Tibial nerve (tissue), 4 donors: Measurements from ENCODE around the gene ZNF148. TPM values are rescaled to one million over a fixed set of nuclear protein-coding genes. Genes with fewer than 3 reads are reported as not detected.

Experiments used
- DNase-seq, 2 donors: peaks; one replicate each; pipeline ENCODE4 v3.0.0-alpha.2; 2019; ENCODE audit warnings: low spot score in 2 of 2
- H3K27ac ChIP-seq, 4 donors: fragments of 200-600 bp; sonication (generic) in 3 of 4; one replicate each; pipeline ENCODE4 v1.5.1; 2017 to 2019; ENCODE audit warnings: mild to moderate bottlenecking in 1 of 4
- H3K27me3 ChIP-seq, 2 donors: fragments of 200-600 bp; sonication (generic) in 1 of 2; one replicate each; pipeline versions ENCODE4 v1.5.1 to v1.6.0; 2017 to 2019
- H3K36me3 ChIP-seq, 3 donors: fragments of 200-600 bp; sonication (generic); one replicate each; pipeline ENCODE4 v1.5.1; 2018 to 2019
- H3K4me1 ChIP-seq, 4 donors: fragments of 200-600 bp; sonication (generic) in 3 of 4; one replicate each; pipeline ENCODE4 v1.5.1; 2017 to 2019
- H3K4me3 ChIP-seq, 4 donors: fragments of 200-600 bp; sonication (generic) in 3 of 4; one replicate each; pipeline ENCODE4 v1.5.1; 2017 to 2019; ENCODE audit warnings: mild to moderate bottlenecking in 1 of 4, moderate library complexity in 1 of 4
- H3K9me3 ChIP-seq, 4 donors: fragments of 200-600 bp; sonication (generic) in 3 of 4; one replicate each; pipeline ENCODE4 v1.5.1; 2017 to 2019
- EP300 ChIP-seq, 2 donors: sonication (generic); formaldehyde crosslinking; IDR thresholded peaks; one replicate each; pipeline ENCODE4 v1.6.1; 2017; ENCODE audit warnings: antibody characterized with exemption in 2 of 2, mild to moderate bottlenecking in 1 of 2
- POLR2A ChIP-seq, 2 donors: fragments of 450-650 bp; IDR thresholded peaks; one replicate each; pipeline ENCODE4 v1.6.1; 2017; ENCODE audit warnings: antibody characterized with exemption in 2 of 2, mild to moderate bottlenecking in 2 of 2, moderate library complexity in 2 of 2
- WGBS, 2 donors: methylation state at CpG; one replicate each; pipeline ENCODE4 v1.1.5; 2018; 5-methylcytosine and 5-hydroxymethylcytosine counted together
- total RNA-seq, 4 donors: library from RNA; depleted of rRNA; stranded (reverse); fragments of >200 nt; gene quantifications; one replicate each; pipeline ENCODE4 v1.1.0, GENCODE V29; 2016
- TF ChIP-seq, protein P1 (sequence below), 5 experiments: fragments of 200-600 bp in 3 of 5; fragments of 450-650 bp in 2 of 5; sonication (generic) in 3 of 5; IDR thresholded peaks; one replicate each; pipeline ENCODE4 v1.5.1; 2016 to 2019; ENCODE audit warnings: antibody characterized with exemption in 5 of 5, mild to moderate bottlenecking in 3 of 5, moderate library complexity in 2 of 5

Gene ZNF148
- total RNA-seq, 4 donors from 2014 or later: 19.5 to 28.0 (median 24.0) TPM

- Histone ChIP-seq H3K27ac (no peak overlapping the region), H3K9me3 (no peaks in the 10 kb centered on the region), H3K4me1 (no peaks in the 10 kb centered on the region), H3K27me3 (no peaks in the 10 kb centered on the region), H3K36me3 (peaks cover 0 to 17% (median 0%) of the 10 kb centered on the region in 3 donors), H3K4me3 (no peak overlapping the region)
- TF ChIP-seq POLR2A (IDR thresholded peaks at IDR 0.05) (no peak), EP300 (IDR thresholded peaks at IDR 0.05) (no peak)
- TF ChIP-seq, protein P1, sequence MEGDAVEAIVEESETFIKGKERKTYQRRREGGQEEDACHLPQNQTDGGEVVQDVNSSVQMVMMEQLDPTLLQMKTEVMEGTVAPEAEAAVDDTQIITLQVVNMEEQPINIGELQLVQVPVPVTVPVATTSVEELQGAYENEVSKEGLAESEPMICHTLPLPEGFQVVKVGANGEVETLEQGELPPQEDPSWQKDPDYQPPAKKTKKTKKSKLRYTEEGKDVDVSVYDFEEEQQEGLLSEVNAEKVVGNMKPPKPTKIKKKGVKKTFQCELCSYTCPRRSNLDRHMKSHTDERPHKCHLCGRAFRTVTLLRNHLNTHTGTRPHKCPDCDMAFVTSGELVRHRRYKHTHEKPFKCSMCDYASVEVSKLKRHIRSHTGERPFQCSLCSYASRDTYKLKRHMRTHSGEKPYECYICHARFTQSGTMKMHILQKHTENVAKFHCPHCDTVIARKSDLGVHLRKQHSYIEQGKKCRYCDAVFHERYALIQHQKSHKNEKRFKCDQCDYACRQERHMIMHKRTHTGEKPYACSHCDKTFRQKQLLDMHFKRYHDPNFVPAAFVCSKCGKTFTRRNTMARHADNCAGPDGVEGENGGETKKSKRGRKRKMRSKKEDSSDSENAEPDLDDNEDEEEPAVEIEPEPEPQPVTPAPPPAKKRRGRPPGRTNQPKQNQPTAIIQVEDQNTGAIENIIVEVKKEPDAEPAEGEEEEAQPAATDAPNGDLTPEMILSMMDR (IDR thresholded peaks at IDR 0.05): no peak
- no peak for DNase-seq
- 82 to 88% methylated on average over 3 of the region's 3 CpGs for WGBS, 2 donors
Measured at GRCh38 chr3:125239266-125239665, 135.9 kb downstream of the ZNF148 start.

DNA sequence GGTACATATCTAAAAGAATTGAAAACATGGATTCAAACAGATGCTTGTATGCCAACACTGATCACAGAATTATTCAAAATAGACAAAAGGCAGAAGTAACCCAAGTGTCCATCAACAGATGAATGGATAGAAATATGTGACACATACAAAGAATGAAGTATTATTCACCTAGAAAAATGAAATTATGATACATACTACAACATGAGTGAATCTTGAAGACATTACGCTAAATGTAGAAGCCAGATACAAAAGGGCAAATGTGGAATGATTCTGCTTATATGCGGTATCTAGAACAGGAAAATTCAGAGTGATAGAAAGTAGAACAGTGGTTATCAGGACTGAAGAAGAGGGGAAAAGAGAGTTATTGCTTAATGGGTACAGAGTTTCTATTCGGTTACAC lies 136.4 kb downstream of the ZNF148 start:
- TF ChIP-seq, protein P1 (IDR thresholded peaks at IDR 0.05): no peak
- no peak for TF ChIP-seq EP300 (IDR thresholded peaks at IDR 0.05)
- TF ChIP-seq POLR2A (IDR thresholded peaks at IDR 0.05): no peak
- WGBS, 2 donors: 88 to 91% methylated on average over 3 of the region's 3 CpGs
- H3K27me3 ChIP-seq: no peaks in the 10 kb centered on the region
- peaks cover 0 to 18% (median 0%) of the 10 kb centered on the region in 3 donors for H3K36me3 ChIP-seq
- H3K27ac ChIP-seq: no peak overlapping the region
- H3K4me3 ChIP-seq: no peak overlapping the region
- no peaks in the 10 kb centered on the region for H3K9me3 ChIP-seq
- no peaks in the 10 kb centered on the region for H3K4me1 ChIP-seq
- DNase-seq: no peak

GRCh38 chr3:125236331-125236903 lies 138.7 kb downstream of the ZNF148 start:
- Histone ChIP-seq H3K27ac (peak overlapping the region in 1 of 4 donors; percentile 29), H3K4me3 (no peak overlapping the region), H3K9me3 (no peaks in the 10 kb centered on the region), H3K4me1 (no peaks in the 10 kb centered on the region), H3K27me3 (no peaks in the 10 kb centered on the region), H3K36me3 (peaks cover 0 to 39% (median 0%) of the 10 kb centered on the region in 3 donors)
- WGBS, 2 donors: 44 to 61% methylated on average over 6 of the region's 6 CpGs
- DNase-seq: no peak
- TF ChIP-seq, protein P1 (IDR thresholded peaks at IDR 0.05): no peak
- TF ChIP-seq EP300 (IDR thresholded peaks at IDR 0.05): no peak
- TF ChIP-seq POLR2A (IDR thresholded peaks at IDR 0.05): no peak

DNA sequence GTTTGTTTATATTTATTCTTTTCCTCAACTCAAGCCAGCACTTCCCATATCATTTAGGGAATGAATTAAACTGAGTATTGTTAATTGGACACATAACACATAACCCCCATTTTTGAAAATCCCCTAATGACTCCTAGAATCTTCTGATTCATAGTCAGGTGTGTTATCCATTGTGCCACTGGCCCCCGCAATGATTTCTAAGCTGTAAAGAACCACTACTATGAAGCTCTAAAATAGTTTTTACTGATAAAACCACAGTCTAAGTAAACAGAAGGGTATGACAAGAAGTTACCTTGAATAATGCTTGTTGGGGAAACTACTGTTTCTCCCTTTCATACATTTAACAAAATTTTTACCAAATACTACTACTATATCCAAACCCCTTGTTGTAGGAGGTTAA lies 140.3 kb downstream of the ZNF148 start:
- WGBS, 2 donors: 93 to 100% methylated on average over 1 of the region's 1 CpG

GRCh38 chr3:125232401-125232800 lies 142.7 kb downstream of the ZNF148 start:
- no peaks in the 10 kb centered on the region for H3K9me3 ChIP-seq
- no peaks in the 10 kb centered on the region for H3K27me3 ChIP-seq
- 96 to 100% methylated on average over 3 of the region's 3 CpGs for WGBS, 2 donors
- H3K36me3 ChIP-seq: peaks cover 0 to 23% (median 0%) of the 10 kb centered on the region in 3 donors
- no peak overlapping the region for H3K4me3 ChIP-seq
- DNase-seq: no peak
- TF ChIP-seq POLR2A (IDR thresholded peaks at IDR 0.05) (no peak), EP300 (IDR thresholded peaks at IDR 0.05) (no peak)
- TF ChIP-seq, protein P1 (IDR thresholded peaks at IDR 0.05): no peak
- H3K27ac ChIP-seq: no peak overlapping the region
- H3K4me1 ChIP-seq: no peaks in the 10 kb centered on the region

More for the DNA sequence above, 140.3 kb downstream of the ZNF148 start:
- no peak overlapping the region for H3K27ac ChIP-seq
- no peaks in the 10 kb centered on the region for H3K9me3 ChIP-seq
- H3K4me1 ChIP-seq: no peaks in the 10 kb centered on the region
- H3K4me3 ChIP-seq: no peak overlapping the region
- no peaks in the 10 kb centered on the region for H3K27me3 ChIP-seq
- TF ChIP-seq, protein P1 (IDR thresholded peaks at IDR 0.05): no peak
- TF ChIP-seq POLR2A (IDR thresholded peaks at IDR 0.05) (no peak), EP300 (IDR thresholded peaks at IDR 0.05) (no peak)
- DNase-seq: no peak
- peaks cover 0 to 33% (median 0%) of the 10 kb centered on the region in 3 donors for H3K36me3 ChIP-seq
